HG03521 (cell line): Measurements from ENCODE around the gene SLCO3A1.

Experiments
- ATAC-seq: cut with Tn5 transposase; IDR thresholded peaks from one replicate; pipeline ENCODE4 v1.9.1; 2021; ENCODE audit warnings: mild to moderate bottlenecking, moderate library complexity; ENCODE audit not compliant: unreplicated experiment

The SLCO3A1 gene

DNA sequence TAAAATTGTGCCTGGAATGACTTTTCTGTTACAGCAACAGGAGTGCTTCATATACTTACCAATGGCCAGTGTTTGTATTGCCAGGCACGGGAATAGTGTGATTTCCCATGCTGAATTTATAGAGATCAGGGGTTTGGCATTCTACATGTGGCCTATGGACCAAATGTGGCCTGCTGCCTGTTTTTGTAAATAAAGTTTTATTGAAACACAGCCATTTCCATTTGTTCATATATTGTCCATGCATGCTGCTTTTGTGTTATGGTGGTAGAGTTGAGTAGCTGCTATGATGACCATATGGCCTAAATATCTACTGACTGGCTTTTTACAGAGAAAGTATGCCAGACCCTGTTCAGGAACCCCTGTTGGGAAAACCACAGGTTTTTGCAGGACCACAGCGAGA lies 55.6 kb downstream of the SLCO3A1 start:
- no peak for ATAC-seq

DNA sequence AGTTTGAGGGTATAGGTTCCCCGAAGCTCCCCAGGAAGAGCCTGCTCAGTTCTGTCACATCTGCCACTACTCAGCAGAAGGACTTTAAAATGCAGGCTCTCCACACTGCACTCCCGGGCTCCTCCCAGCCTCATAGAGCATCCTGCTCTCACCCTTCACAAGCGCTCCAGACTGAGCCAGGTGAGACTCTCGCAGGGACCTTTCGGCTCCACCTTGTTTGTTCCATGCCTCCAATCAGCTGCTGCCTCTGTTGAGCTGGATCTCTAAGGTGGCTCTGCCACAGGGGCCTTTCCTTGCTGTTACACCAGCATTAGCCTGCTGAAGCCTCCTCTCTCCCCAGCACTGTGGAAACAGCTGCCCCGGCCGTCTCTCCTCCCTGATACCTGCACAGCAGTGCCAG lies 56.1 kb downstream of the SLCO3A1 start:
- ATAC-seq = no peak

DNA sequence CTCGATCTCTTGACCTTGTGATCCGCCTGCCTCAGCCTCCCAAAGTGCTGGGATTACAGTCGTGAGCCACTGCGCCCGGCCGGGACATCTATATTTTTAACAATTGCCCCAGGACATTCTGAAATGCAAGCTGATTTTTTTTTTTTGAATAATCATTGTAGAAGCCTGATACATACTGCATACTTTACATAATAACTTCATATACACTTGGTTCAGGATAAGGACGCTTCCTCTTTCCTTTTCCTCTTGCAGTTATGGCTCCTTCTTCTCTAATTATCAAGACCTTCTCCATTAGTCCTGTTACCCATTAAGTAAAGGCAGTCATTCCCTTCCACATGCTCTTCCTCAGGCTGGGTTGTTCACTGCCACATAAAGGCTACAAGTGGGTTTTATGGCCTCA lies 58.3 kb downstream of the SLCO3A1 start:
- no peak for ATAC-seq

DNA sequence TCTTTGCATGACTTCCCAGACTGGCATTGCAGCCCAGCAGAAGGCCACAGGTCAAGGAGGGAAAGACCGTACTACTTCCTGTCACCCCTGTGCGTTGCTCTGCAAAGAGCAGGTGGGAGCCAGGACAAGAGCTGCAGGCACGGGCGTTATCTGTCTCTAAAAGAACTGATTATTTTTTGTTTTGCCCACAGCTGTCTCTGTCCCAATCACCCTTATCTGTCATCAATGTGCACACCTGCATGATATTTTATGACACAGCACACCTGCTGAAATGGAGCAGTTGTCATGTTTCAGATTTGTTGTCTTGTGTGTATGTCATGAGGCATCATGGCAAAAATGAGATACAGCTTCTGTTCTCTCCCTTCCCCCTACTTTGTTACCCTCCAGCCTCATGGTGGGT lies 58.8 kb downstream of the SLCO3A1 start:
- no peak for ATAC-seq

DNA sequence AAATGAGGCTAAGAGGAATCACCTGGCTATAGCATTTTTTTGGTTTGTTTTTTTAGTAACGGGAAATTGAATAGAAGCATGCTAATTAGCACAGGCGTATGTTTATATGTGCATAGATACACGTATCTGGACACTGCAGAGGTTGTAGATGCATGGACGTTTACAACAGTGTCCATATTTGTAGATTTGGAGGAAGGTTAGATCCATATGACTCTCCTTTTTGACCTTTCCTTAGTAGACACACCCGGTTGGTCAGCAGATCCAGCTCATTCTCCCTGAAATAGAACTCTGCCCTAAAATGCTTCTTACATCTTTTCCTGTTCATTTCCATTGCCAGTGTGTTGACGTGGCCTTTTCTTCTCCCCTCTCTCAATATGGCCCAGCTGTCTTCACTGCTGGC lies 60.1 kb downstream of the SLCO3A1 start:
- no peak for ATAC-seq

DNA sequence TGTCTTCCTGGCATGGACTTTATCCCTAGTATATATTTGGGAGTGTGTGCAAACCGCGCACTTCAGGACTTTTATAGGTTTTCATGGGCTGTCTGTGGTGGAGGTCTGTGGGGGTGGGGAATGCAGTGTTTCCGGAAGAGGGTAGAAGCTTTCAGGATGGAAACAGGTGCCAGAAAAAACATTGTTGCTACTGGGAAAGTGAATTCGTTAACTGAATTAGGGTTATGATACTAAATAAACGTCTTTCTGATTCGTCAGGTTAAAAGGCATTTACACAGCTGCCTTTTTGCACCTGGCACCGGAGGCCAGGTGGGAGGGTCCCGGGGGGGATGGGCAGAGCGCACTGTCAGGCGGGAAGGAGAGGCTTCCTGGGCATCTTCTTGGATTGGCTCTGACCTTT lies 62.1 kb downstream of the SLCO3A1 start:
- no peak for ATAC-seq

DNA sequence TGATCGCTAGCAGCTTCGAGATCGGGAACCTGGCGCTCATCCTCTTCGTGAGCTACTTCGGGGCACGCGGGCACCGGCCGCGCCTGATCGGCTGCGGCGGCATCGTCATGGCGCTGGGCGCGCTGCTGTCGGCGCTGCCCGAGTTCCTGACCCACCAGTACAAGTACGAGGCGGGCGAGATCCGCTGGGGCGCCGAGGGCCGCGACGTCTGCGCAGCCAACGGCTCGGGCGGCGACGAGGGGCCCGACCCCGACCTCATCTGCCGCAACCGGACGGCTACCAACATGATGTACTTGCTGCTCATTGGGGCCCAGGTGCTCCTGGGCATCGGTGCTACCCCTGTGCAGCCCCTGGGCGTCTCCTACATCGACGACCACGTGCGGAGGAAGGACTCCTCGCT lies 62.5 kb downstream of the SLCO3A1 start:
- no peak for ATAC-seq

DNA sequence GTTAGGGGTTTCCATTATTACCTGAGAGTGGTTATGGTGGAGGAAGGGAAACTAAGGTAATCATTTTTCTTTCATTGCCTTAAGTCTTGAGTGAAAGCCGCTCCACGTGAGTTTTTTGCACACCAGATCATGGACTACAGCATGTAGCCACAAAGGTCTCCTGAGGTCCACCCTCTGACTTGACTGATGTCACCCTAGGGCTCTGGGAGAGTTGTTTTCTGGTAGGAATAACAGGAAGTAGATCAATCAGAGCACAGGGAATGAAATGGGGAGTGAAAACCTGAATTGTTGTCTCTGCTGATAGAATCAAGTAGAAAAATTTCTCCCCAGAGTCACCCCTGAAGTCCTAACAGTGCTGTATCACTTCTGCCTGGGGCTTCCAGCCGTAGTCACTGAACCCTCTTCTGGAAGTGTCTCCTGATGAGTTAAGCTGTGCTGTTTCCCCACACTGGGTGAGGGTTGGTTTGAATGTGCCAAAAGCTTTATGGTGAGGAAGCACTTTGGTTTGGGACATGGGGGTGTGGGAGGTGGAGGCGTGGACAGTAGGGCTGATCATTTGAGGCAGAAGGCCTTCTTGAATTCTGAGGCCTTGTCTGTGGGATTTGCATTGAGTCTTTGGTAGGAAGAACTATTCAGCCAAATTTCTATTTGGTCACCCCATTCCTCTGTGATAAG lies 64.3 kb downstream of the SLCO3A1 start:
- no peak for ATAC-seq

DNA sequence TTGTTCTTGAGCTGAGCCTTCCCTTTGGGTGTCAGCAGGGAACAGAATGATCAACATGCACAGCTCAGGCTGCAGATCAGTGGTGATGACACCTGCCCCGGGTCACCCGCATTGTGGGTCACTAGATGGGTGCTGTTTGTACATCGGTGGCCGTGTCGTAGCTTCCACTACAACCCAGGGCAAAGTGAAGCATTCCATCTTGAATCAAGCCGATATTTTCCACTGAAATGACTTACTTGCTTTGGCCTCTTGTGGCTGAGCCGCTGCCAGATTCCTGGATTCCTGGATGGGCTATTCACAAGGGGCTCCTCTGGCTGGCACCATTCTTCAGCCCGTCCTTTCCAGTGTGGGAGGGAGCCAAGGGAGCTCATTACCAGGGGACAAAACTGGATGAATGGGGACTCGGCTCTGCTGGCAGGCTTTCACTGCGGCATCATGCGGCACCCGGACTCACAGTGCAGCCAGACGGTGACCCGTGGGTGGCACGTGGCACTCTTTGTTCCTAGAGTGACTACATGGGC lies 65.6 kb downstream of the SLCO3A1 start:
- no peak for ATAC-seq

DNA sequence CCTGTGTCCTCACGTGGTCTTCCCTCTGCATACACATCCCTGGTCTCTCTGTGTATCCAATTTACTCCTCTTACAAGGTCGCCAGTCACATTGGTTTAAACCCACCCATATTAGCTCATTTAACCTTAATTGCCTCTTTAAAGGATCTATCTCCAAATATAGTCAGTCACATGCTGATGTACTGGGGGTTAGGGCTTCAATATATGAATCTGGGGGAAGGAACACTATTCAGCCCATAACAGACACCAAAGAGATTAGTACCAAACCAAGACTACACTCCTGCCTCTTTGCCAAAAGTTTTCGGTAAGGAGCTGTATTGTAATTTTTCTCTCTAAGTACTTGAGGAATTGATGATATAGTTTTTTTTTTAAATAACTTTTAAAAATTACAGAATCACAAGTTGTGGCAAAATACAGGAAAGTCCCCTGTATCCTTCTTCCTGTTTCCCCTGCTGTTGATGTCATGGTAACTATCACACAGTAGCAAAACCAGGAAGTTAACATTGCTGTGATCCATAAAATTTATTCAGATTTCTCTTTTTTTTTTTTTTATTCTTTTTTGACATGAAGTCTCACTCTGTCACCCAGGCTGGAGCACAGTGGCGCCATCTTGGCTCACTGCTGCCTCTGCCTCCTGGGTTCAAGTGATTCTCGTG lies 67.8 kb downstream of the SLCO3A1 start:
- no peak for ATAC-seq

DNA sequence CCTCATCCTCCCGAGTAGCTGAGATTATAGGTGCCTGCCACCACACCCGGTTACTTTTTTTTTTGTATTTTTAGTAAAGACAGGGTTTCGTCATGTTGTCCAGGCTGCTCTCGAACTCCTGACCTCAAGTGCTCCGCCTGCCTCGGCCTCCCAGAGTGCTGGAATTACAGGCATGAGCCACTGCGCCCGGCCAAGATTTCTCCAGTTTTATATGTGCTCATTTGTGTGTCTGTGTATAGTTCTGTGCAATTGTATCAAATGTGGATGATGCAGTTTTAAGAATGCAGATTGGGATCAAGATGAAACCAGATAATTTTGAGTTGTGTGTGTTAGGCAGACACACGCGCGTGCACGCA lies 68.3 kb downstream of the SLCO3A1 start:
- ATAC-seq = no peak

DNA sequence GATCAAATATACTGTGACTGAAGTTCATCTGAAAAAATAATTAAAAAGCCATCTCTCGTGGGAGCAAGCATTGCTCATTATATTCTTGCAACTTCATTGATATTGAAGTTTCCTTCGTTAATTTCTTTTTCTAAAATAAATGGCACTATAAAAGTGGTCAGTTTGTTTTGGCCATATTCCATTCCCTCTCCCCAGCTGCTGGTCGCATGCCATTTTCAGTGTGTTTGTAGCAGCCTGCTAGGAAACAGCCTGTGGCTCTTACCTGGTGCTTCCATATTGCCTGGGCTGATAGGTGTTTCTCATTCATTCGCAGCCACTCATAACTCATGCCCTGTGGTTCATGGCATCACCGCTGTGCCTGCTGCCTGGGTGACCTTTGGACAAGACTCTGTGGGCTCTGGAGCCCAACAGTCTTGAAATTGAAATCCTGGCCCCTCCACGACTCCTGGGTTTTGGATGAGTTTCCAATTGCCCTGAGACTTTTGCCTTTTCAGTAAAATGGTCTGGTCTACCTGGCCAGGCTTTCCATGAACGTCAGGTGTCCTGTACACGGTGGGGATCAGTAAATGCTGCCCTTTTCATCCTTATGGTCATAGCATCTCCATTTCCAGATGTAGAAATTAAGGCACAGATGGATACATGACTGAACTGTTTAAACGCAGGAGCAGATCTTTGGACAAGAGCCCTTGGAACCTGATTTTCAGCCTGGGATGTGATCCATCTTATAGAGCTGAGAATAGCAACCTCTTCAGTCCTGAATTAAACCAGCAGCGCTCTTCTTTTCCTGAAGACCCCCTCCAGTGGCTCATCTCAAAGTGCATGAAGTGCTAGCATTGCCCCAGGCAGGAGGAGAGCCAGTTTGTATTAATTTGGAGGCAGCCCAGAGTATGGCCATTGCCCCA lies 69.4 kb downstream of the SLCO3A1 start:
- no peak for ATAC-seq

DNA sequence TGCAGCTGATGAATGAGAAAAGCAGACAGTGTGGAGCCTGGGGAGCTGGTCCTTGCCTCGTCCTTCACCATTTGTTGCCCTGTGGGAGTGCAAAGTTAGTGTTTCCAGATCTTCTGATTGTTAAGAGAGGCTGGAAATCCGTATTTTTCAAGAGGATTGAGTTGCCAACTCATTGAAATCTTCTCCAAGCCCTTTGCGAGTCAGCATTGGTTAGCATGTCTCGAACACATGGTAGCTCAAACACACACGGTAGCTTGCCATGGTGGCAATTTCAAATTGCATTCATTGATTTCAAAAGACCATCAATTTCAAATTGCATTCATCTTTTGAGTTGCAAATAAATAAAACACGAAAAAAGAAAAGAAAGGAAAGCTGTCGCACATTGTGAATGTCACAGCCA lies 70.7 kb downstream of the SLCO3A1 start:
- ATAC-seq = no peak

DNA sequence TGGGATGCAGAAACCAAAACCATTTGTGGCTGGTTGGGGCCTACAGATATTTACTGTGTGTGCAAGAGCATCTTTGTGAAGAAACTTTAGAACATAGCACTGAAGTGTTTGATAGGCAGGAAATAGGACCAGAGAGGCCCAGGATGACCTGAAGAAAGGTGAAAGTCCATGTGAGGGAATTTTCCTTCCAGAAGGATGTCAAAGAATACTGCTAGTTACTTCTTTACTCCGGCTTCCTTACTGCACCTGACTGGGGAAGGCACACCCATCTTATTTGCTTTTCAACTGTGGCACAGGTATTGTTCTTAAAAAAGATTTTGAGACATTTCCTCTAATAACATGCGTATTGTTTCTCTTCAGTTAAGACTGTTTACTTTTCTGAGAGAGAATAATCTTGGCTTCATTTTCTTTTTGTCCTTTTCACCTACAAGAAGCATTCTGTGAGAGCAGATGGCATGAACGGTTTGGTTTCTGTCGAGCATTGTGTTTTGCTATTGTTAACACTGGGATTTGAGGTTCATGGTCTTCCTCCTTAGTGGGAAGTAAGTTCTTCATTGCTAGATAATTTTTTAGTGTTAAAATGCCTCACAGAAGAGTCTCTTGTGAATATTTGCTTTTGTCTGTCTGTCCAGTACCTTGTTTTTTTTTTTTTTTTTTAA lies 71.5 kb downstream of the SLCO3A1 start:
- no peak for ATAC-seq

DNA sequence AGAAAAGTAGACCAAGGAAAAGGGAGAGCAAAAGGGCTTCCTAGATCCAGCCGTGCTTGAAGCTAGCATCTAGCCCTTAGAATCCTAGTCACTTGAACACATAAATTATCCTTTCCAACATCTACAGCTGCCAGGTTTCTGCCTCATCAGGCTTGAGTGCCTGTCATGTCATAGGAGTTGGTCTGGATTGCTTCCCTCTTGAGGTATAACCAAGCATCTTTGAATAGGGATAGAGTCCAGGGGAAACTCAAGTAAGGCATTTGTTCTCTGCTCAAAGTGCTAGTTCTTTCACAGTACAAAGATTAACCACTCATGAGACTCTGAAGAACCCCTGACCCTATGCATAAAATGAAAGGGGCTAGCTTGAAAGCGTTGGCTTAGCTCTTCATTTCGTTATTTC lies 72.3 kb downstream of the SLCO3A1 start:
- no peak for ATAC-seq

DNA sequence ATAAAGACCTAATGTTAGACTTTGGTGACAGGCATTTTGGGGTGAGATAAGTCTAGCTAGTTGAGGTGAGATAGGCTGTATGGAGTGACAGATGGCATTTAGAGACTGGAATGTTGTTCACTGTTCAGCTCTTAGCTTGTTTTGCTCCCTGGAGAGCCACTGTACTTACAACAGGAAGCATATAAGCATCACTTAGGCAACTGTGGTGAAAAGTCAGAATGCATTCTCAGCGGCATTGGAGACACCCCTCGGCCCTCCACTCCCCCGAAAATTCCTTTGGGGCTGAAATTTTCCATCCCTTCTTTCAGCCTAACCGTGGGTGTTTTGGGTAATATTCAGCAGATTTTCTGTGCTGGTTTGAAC lies 73.4 kb downstream of the SLCO3A1 start:
- no peak for ATAC-seq

DNA sequence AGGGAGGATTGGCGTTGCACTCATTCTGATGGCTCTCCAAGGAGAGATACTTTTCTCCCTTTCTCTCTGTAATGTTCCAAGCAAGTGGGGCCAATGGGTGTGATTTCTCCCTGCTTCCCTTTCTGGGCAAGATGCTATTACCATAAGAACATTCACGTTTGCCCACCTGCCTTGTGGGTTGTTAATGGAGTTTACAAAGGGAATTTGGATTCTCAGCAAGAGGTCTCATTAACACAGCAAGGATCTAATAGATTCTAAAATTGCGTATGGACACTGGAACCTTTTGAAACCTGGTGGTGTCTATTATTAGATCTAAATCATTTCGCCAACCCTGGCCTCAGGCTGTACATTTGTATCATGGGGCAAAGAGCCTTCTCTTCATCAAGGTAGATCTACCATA lies 74.1 kb downstream of the SLCO3A1 start:
- no peak for ATAC-seq

DNA sequence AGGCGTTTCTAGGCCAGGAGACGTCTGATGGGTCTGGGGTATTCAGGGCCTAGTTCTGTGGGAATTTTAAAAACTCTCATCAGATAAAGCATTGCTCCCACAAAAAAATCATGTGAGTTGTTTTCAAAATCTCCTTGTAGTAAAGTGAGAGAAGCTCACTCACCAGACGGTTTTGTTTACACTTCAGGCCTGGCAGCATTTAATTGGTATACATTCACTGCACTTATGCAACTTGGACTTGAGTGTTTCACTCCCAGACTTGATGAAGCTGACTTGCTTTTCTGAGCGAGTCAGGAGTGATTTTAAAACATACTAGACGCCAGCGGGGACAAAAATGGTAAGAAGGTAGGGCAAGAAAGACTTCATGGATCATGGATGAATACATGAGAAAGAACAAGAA lies 75.2 kb downstream of the SLCO3A1 start:
- ATAC-seq = no peak

DNA sequence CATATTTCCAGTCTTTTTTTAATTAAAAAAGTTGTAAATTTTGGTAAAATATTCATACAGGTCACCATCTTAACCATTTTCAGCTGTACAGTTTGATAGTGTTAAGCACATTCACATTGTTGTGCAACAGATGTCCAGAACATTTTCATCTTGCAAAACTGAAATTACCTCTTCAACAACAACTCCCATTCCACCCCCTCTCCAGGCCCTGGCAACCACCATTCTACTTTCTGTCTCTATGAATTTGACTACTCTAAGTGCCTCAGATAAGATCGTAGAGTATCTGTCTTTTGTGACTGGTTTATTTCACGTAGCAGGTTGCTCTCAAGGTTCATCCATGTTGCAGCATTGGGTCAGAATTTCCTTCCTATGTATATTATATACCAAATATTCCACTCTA lies 76.0 kb downstream of the SLCO3A1 start:
- no peak for ATAC-seq

DNA sequence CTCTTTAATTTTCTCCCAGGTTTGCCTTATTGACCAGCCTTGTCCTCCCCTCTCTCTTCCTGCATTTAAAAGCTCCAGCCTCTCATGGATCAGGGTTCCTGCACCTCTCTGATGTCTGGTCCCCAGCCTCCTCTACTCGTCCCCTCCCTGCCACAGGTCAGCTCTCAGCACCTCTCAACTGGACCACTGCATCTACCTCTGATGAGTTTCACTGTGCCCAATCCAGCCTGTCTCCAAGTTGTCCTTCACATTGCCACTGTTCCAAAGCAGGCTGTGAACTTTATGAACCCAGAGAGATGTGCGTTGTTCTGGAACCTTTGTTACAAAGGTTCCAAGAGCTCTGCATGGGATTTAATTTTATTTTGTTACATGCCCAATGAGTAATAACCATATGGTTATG lies 76.6 kb downstream of the SLCO3A1 start:
- no peak for ATAC-seq

DNA sequence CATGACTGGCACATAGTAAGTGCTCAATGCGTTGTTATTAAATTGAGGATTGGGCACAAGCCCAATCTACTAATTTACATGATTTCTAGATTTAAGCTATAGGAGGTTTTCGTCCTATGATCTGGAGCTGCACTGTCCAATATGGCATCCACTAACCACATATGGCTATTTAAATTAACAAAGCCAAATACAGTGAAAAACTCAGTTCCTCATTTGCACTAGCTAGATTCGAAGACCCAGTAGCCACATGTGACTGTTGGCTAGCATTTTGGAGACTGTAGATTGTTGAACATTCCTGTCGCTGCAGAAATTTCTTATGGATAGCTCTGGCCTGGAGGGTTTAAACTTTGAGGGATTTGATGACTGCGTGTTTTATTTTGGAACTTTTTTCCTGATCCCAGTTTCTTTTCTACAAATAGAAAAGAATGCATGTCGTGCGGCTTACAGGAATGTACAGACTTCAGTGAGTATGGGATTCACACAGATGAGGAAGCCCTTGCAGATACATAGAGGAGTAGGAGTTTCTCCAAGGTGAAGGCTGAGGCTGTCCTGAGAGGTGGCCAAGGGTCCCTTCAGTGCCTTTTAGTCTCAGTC lies 82.8 kb downstream of the SLCO3A1 start:
- no peak for ATAC-seq
